ENCODE data around the gene DDR2.
"Not testable (repeated sequence)": the region's sequence is repeated elsewhere in the genome, so short reads cannot be mapped to it uniquely, and the experiment has no call there.

The DDR2 gene

GRCh38 chr1:162727493-162727892, 95.2 kb downstream of the DDR2 start:
- not testable (repeated sequence) for DNase-seq

GRCh38 chr1:162728573-162728972, 96.3 kb downstream of the DDR2 start:
- no peak for DNase-seq

- not testable (repeated sequence) for DNase-seq
These were observed 97.0 kb downstream of the DDR2 start for GRCh38 chr1:162729195-162729774.

GRCh38 chr1:162732094-162732493, 99.8 kb downstream of the DDR2 start:
- DNase-seq = no peak

GRCh38 chr1:162732566-162733335, 100.5 kb downstream of the DDR2 start:
- no peak for DNase-seq

GRCh38 chr1:162733336-162733590, 101.0 kb downstream of the DDR2 start:
- DNase-seq = no peak

GRCh38 chr1:162734047-162734446, 101.8 kb downstream of the DDR2 start:
- no peak for DNase-seq

- no peak for DNase-seq
These were observed 103.9 kb downstream of the DDR2 start for GRCh38 chr1:162736184-162736583.

- DNase-seq = no peak
These were observed 104.4 kb downstream of the DDR2 start for GRCh38 chr1:162736633-162737067.

GRCh38 chr1:162740755-162741154, 108.5 kb downstream of the DDR2 start:
- no peak for DNase-seq

GRCh38 chr1:162741574-162741973, 109.3 kb downstream of the DDR2 start:
- no peak for DNase-seq

- not testable (repeated sequence) for DNase-seq
These were observed 114.1 kb downstream of the DDR2 start for GRCh38 chr1:162746264-162746942.

- DNase-seq = no peak
These were observed 120.9 kb downstream of the DDR2 start for GRCh38 chr1:162753001-162753658.

- DNase-seq = no peak
These were observed 121.8 kb downstream of the DDR2 start for GRCh38 chr1:162753998-162754585.

- DNase-seq = no peak
These were observed 123.0 kb downstream of the DDR2 start for GRCh38 chr1:162755306-162755705.

- no peak for DNase-seq
These were observed 124.3 kb downstream of the DDR2 start for GRCh38 chr1:162756523-162756922.

GRCh38 chr1:162757476-162757875, 125.2 kb downstream of the DDR2 start:
- DNase-seq = no peak

- DNase-seq = no peak
These were observed 133.5 kb downstream of the DDR2 start for GRCh38 chr1:162765788-162766187.

- DNase-seq = no peak
These were observed 140.4 kb downstream of the DDR2 start for GRCh38 chr1:162772571-162773154.

GRCh38 chr1:162774007-162774406, 141.7 kb downstream of the DDR2 start:
- no peak for DNase-seq

GRCh38 chr1:162779043-162779442, 146.8 kb downstream of the DDR2 start:
- DNase-seq = no peak

- DNase-seq = no peak
These were observed 150.4 kb downstream of the DDR2 start for GRCh38 chr1:162782671-162783070.

GRCh38 chr1:162784926-162785325, 152.7 kb downstream of the DDR2 start:
- not testable (repeated sequence) for DNase-seq

Measured in NCI-H1930 (cell line).